K562 (cell line): Measurements from ENCODE around the gene TMEM270. TPM values are rescaled to one million over a fixed set of nuclear protein-coding genes. Genes with fewer than 3 reads are reported as not detected.

Experiments
- CBFB ChIP-seq: sonication (generic); formaldehyde crosslinking; IDR thresholded peaks from 2 replicates; pipeline ENCODE4 v1.4.0; 2020; ENCODE audit warnings: mild to moderate bottlenecking, missing genetic modification reagents
- CBX2 ChIP-seq: fragments of 200-600 bp; sonication (generic); IDR thresholded peaks from one replicate; pipeline ENCODE4 v1.6.1; 2012; ENCODE audit warnings: mild to moderate bottlenecking, low read length, inconsistent platforms; ENCODE audit not compliant: insufficient read depth, poor library complexity, severe bottlenecking
- CTCF ChIP-seq, 3 experiments: IDR thresholded peaks in 2 of 3; conservative IDR thresholded peaks in 1 of 3; 2 replicates each; pipeline ENCODE4 v1.5.1; 2011 to 2012; ENCODE audit warnings: low read length in 3 of 3, mild to moderate bottlenecking in 3 of 3, control low read depth in 2 of 3, improper control_type of control experiment in 1 of 3, inconsistent platforms in 1 of 3, low read depth in 1 of 3, mixed read lengths in 1 of 3, moderate library complexity in 1 of 3; ENCODE audit not compliant: insufficient read depth in 2 of 3
- CXXC5 ChIP-seq: fragments of 250-450 bp; sonication (Bioruptor Pico); IDR thresholded peaks from 2 replicates; pipeline ENCODE4 v1.8.0; 2022; ENCODE audit warnings: inconsistent platforms, mild to moderate bottlenecking, moderate library complexity
- DLX4 ChIP-seq: fragments of 250-450 bp; sonication (Bioruptor Pico); IDR thresholded peaks from 2 replicates; pipeline ENCODE4 v1.6.1; 2021; ENCODE audit warnings: mild to moderate bottlenecking
- GABPB1 ChIP-seq: sonication (generic); formaldehyde crosslinking; IDR thresholded peaks from 2 replicates; pipeline ENCODE4 v1.8.0; 2022; ENCODE audit warnings: mild to moderate bottlenecking, missing genetic modification reagents
- KLF6 ChIP-seq: fragments of 250-450 bp; sonication (Bioruptor Pico); IDR thresholded peaks from 2 replicates; pipeline ENCODE4 v1.4.0; 2020; ENCODE audit warnings: mild to moderate bottlenecking, moderate library complexity, borderline replicate concordance
- MTA2 ChIP-seq: fragments of 450-650 bp; IDR thresholded peaks from 2 replicates; pipeline ENCODE4 v1.6.1; 2016; ENCODE audit warnings: low read depth
- POLR2AphosphoS2 ChIP-seq: IDR thresholded peaks from 2 replicates; pipeline ENCODE4 v1.6.1; 2012; ENCODE audit warnings: low read length, improper control_type of control experiment
- POLR2G ChIP-seq: fragments of 200-400 bp; formaldehyde crosslinking; IDR thresholded peaks from 2 replicates; pipeline ENCODE4 v1.6.1; 2017; ENCODE audit warnings: low read depth, mild to moderate bottlenecking, antibody characterized with exemption, low read length, moderate library complexity
- RB1 ChIP-seq: fragments of 450-650 bp; IDR thresholded peaks from 2 replicates; pipeline ENCODE4 v1.6.1; 2017; ENCODE audit warnings: low read depth, mild to moderate bottlenecking
- SRSF3 ChIP-seq: fragments of 200-400 bp; formaldehyde crosslinking; IDR thresholded peaks from 2 replicates; pipeline ENCODE4 v1.6.1; 2016; ENCODE audit warnings: mild to moderate bottlenecking, low read length, moderate library complexity; ENCODE audit not compliant: insufficient read depth
- SUPT5H ChIP-seq: fragments of 450-650 bp; IDR thresholded peaks from 2 replicates; pipeline ENCODE4 v1.6.1; 2016
- TBP ChIP-seq: optimal IDR thresholded peaks from 2 replicates; pipeline ENCODE3; 2011; ENCODE audit warnings: low read depth, low read length, improper control_type of control experiment
- ZBTB34 ChIP-seq: fragments of 250-450 bp; sonication (Bioruptor Pico); IDR thresholded peaks from 2 replicates; pipeline ENCODE4 v1.8.0; 2021; ENCODE audit warnings: mild to moderate bottlenecking, moderate library complexity
- ZBTB8A ChIP-seq: fragments of 450-650 bp; IDR thresholded peaks from 2 replicates; pipeline ENCODE4 v1.6.1; 2018; ENCODE audit warnings: mild to moderate bottlenecking, moderate library complexity; ENCODE audit not compliant: partially characterized antibody
- ZNF12 ChIP-seq: sonication (generic); formaldehyde crosslinking; IDR thresholded peaks from 2 replicates; pipeline ENCODE4 v1.4.0; 2020; ENCODE audit warnings: mild to moderate bottlenecking, missing genetic modification reagents
- ZNF511 ChIP-seq: sonication (generic); formaldehyde crosslinking; IDR thresholded peaks from 2 replicates; pipeline ENCODE4 v1.8.0; 2022; ENCODE audit warnings: mild to moderate bottlenecking, missing genetic modification reagents
- ZNF583 ChIP-seq: fragments of 250-450 bp; sonication (Bioruptor Pico); IDR thresholded peaks from 2 replicates; pipeline ENCODE4 v1.4.0; 2020
- ZNF589 ChIP-seq: fragments of 200-800 bp; sonication (Bioruptor generic); IDR thresholded peaks from 2 replicates; pipeline ENCODE4 v1.6.1; 2016; ENCODE audit warnings: low read depth, missing genetic modification characterization, missing compliant biosample characterization
- polyA plus RNA-seq, 8 experiments: library from polyadenylated mRNA; depleted of rRNA in 4 of 8; stranded (reverse) in 5 of 8; unstranded in 3 of 8; fragments of >200 nt; fragmentation: Nextera tagmentation in 2 of 8; fragmentation: Illumina TruSeq in 1 of 8; extraction: Ambion mirVana in 2 of 8; extraction: Trizol in 1 of 8; gene quantifications; 2 replicates each; pipeline versions ENCODE4 v1.2.1 to v1.2.3, GENCODE V29; 2011 to 2014; ENCODE audit warnings: inconsistent platforms in 1 of 8, missing spikeins in 1 of 8
- total RNA-seq, 7 experiments: library from RNA; depleted of rRNA in 6 of 7; stranded (reverse); fragments of >200 nt in 6 of 7; fragmentation: Illumina TruSeq in 2 of 7; extraction: Trizol in 2 of 7; gene quantifications; 2 replicates each; pipeline versions ENCODE4 v1.2.1 to v1.2.3, GENCODE V29; 2011 to 2021; ENCODE audit warnings: low replicate concordance in 1 of 7
- TF ChIP-seq, protein P1 (sequence below): fragments of 450-650 bp; IDR thresholded peaks from 2 replicates; pipeline ENCODE4 v1.6.1; 2016; ENCODE audit warnings: antibody characterized with exemption
- TF ChIP-seq, protein P2 (sequence below): sonication (generic); formaldehyde crosslinking; IDR thresholded peaks from 2 replicates; pipeline ENCODE4 v1.9.0; 2022; ENCODE audit warnings: mild to moderate bottlenecking, missing genetic modification reagents

The TMEM270 gene
- total and polyA plus RNA-seq, 9 of the 15 experiments (the other 6 are each of a cell fraction or from before 2014, with no cell fraction given): not detected

DNA sequence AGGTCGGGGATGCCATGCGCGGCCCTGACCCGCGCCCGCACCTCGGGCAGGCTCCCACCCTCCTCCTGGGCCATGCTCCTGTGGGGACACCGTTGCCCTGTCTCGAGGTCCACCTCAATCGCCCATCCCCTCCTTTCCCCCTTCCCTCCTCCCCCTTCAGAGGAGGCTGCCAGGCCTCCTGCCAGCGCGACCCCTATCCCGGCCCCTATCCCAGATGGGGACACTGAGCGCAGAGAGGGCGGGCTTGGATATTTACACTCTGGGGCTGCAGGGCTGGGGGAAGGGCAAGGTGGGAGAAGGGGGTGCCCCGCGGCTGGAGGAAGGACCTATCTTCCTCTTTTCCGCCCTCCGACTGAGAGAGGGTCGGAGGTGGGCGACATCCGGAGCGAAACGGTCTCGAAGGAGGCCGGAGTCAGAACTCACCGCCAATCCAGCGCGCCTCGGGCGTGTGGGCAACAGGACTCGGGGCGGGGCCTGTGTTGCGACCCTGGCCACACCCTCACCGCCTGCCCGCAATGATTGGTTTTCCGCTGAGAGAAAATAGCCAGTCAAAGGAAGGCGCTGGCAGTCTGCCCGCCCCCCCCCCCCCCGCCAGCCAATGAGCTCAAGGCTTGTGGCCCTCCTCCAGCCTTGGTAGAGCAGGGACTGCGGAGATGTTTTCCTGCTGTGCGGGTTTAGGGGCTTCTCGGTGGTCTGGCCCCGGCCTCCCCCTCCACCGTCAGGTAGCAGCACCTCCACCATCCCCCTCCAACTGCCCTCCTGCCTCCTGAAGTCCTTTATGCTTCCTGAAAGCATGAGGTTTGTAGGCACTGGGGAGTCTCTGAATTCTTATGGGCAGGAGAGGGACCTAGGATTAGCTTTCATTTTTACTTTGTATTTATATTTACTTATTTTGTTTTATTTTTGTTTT is 18.6 kb upstream of the TMEM270 start, which contains the start of gene METTL27 (continued):
- TF ChIP-seq ZBTB34 (CRISPR knock-in tag) (no peak), GABPB1 (no peak), ZNF511 (CRISPR knock-in tag) (peak; percentile 73), SRSF3 (no peak), CBX2 (no peak), CXXC5 (CRISPR knock-in tag) (peak; percentile 38), ZNF12 (CRISPR knock-in tag) (no peak), CTCF (IDR thresholded peaks at IDR 0.05 in 2 of 3, conservative IDR thresholded peaks at IDR 0.05 in 1 of 3; ENCODE audit: insufficient read depth in 2 of 3, low read depth in 1 of 3, low read length in 3 of 3) (no peak), CBFB (CRISPR knock-in tag) (no peak), ZNF589 (CRISPR knock-in tag) (no peak), POLR2AphosphoS2 (no peak), TBP (peak; percentile 74), ZBTB8A (no peak), MTA2 (0 out of 2 replicates have a peak, but pooled peaks have one; percentile 18), DLX4 (CRISPR knock-in tag) (no peak), SUPT5H (peak; percentile 82), POLR2G (peak; percentile 88), ZNF583 (CRISPR knock-in tag) (no peak), KLF6 (no peak), RB1 (0 out of 2 replicates have a peak, but pooled peaks have one; percentile 8)
- TF ChIP-seq, protein P1, sequence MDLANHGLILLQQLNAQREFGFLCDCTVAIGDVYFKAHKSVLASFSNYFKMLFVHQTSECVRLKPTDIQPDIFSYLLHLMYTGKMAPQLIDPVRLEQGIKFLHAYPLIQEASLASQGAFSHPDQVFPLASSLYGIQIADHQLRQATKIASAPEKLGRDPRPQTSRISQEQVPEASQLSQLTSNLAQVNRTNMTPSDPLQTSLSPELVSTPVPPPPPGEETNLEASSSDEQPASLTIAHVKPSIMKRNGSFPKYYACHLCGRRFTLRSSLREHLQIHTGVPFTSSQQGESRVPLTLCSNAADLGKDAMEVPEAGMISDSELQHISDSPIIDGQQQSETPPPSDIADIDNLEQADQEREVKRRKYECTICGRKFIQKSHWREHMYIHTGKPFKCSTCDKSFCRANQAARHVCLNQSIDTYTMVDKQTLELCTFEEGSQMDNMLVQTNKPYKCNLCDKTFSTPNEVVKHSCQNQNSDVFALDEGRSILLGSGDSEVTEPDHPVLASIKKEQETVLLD: peak; percentile 42; the same call in 1 of the 2 replicates
- TF ChIP-seq, protein P2, sequence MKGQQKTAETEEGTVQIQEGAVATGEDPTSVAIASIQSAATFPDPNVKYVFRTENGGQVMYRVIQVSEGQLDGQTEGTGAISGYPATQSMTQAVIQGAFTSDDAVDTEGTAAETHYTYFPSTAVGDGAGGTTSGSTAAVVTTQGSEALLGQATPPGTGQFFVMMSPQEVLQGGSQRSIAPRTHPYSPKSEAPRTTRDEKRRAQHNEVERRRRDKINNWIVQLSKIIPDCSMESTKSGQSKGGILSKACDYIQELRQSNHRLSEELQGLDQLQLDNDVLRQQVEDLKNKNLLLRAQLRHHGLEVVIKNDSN: no peak
